OCI-LY3 (cell line): ENCODE measurements around the gene SPOCK1.

ENCODE experiments used
- CTCF ChIP-seq: fragments of 200-600, 300-600 bp; sonication (generic); IDR thresholded peaks from 2 replicates; pipeline ENCODE4 v1.5.1; 2014; ENCODE audit warnings: antibody characterized with exemption, low read length, low read depth
- EZH2phosphoT487 ChIP-seq: fragments of 200-600 bp; shearing (Covaris generic); IDR thresholded peaks from 2 replicates; pipeline ENCODE4 v1.6.1; 2018; ENCODE audit warnings: antibody characterized with exemption, mixed run types, low read depth

- TF ChIP-seq CTCF, result no peak
- no peak for TF ChIP-seq EZH2phosphoT487
Measured at GRCh38 chr5:137440795-137441194, 58.3 kb downstream of the SPOCK1 start.
